Head of caudate nucleus (tissue), 42 donors: ENCODE results near the gene OR6N1.

Source experiments
- DNase-seq, 42 donors: peaks; one replicate each; pipeline versions ENCODE4 v3.0.0 to v3.0.0-alpha.2; 2020 to 2021; ENCODE audit warnings: mixed read lengths in 7 of 42
- intact Hi-C: fragments of 100-400 bp; cut with DNase I; formaldehyde crosslinking; loops from one replicate; pipeline ENCODE4 v1.15.0; 2022

OR6N1 gene

GRCh38 chr1:158781104-158781503, 9.1 kb upstream of the OR6N1 start, which contains the start of gene OR6N2:
Gene OR6N2 (minus strand): TSS chr1:158781204. CDS start chr1:158777635, 3,569 bp downstream.
- no peak for DNase-seq
- intact Hi-C loops, result no loop called here

GRCh38 chr1:158754420-158754819, 17.6 kb downstream of the OR6N1 start, which contains the start of gene OR6K6:
Gene OR6K6 (plus strand): TSS chr1:158754720. CDS start chr1:158754888, 168 bp downstream.
- no peak for DNase-seq
- intact Hi-C loops, result no loop called here

GRCh38 chr1:158752155-158752712, 19.8 kb downstream of the OR6N1 start:
- intact Hi-C loops, result no loop called here

GRCh38 chr1:158735848-158736247, 36.1 kb downstream of the OR6N1 start:
- DNase-seq, result no peak
- intact Hi-C loops, result no loop called here

More at GRCh38 chr1:158752155-158752712, 19.8 kb downstream of the OR6N1 start:
- DNase-seq, result no peak

- intact Hi-C loops, result no loop called here
- DNase-seq, result no peak
These were observed 39.5 kb downstream of the OR6N1 start for GRCh38 chr1:158732524-158732923.

GRCh38 chr1:158731707-158732106, 40.3 kb downstream of the OR6N1 start:
- intact Hi-C loops, result no loop called here
- DNase-seq, result no peak

- no peak for DNase-seq
- intact Hi-C loops, result no loop called here
These were observed 41.5 kb downstream of the OR6N1 start for GRCh38 chr1:158730453-158730852.

GRCh38 chr1:158728510-158729225, 43.3 kb downstream of the OR6N1 start:
- intact Hi-C loops, result no loop called here
- DNase-seq, result no peak

- DNase-seq, result no peak
- intact Hi-C loops, result no loop called here
These were observed 47.6 kb downstream of the OR6N1 start for GRCh38 chr1:158724442-158724841.

GRCh38 chr1:158720620-158721019, 51.4 kb downstream of the OR6N1 start, which contains the start of gene OR6K3:
Gene OR6K3 (minus strand): TSS chr1:158720720. CDS start chr1:158718115, 2,605 bp downstream.
- intact Hi-C loops, result no loop called here
- no peak for DNase-seq

GRCh38 chr1:158719664-158720063, 52.3 kb downstream of the OR6N1 start:
- DNase-seq, result no peak
- intact Hi-C loops, result no loop called here

GRCh38 chr1:158717344-158717743, 54.7 kb downstream of the OR6N1 start:
- DNase-seq, result no peak
- intact Hi-C loops, result no loop called here

GRCh38 chr1:158716335-158716734, 55.7 kb downstream of the OR6N1 start:
- DNase-seq, result no peak
- intact Hi-C loops, result no loop called here

- intact Hi-C loops, result no loop called here
- DNase-seq, result no peak
These were observed 57.2 kb downstream of the OR6N1 start for GRCh38 chr1:158714754-158715153.
